Mammary epithelial cell (primary cell): ENCODE data around the gene CLNK.

Source experiments
- CTCF ChIP-seq, 2 donors: IDR thresholded peaks in 1 of 2; conservative IDR thresholded peaks in 1 of 2; 2 replicates each; pipeline ENCODE4 v1.5.1; 2011 to 2012; ENCODE audit warnings: inconsistent platforms in 2 of 2, low read length in 2 of 2, mild to moderate bottlenecking in 2 of 2, control low read depth in 1 of 2, low read depth in 1 of 2; ENCODE audit not compliant: insufficient read depth in 1 of 2; ENCODE audit errors: extremely low read depth in 1 of 2
- EZH2 ChIP-seq: IDR thresholded peaks from 2 replicates; pipeline ENCODE4 v1.6.1; 2012; ENCODE audit warnings: low read length, inconsistent platforms, borderline replicate concordance

- TF ChIP-seq CTCF (conservative IDR thresholded peaks at IDR 0.05 in 1 of 2, IDR thresholded peaks at IDR 0.05 in 1 of 2; ENCODE audit: extremely low read depth in 1 of 2, insufficient read depth in 1 of 2, low read depth in 1 of 2, low read length in 2 of 2) (no peak), EZH2 (no peak)
Measured at GRCh38 chr4:10704430-10704810, 19.9 kb upstream of the CLNK start.
